ENCODE measurements around the gene RPS6KA1.
"Not testable (repeated sequence)": the region's sequence is repeated elsewhere in the genome, so short reads cannot be mapped to it uniquely, and the experiment has no call there.

Gene RPS6KA1

GRCh38 chr1:26529655-26530409, at the start of gene RPS6KA1:
Gene RPS6KA1 (plus strand): TSS chr1:26529761. CDS start chr1:26529921, 160 bp downstream.
- H3K27me3 Mint-ChIP-seq (ENCODE audit: low read depth): peaks cover 7% of the 10 kb centered on the region
- peak within 1 kb of the TSS; percentile 78 for H3K27ac Mint-ChIP-seq
- no peaks in the 10 kb centered on the region for H3K9me3 Mint-ChIP-seq
- H3K4me1 Mint-ChIP-seq (ENCODE audit: low read depth): peaks cover 31% of the 10 kb centered on the region
- peak within 1 kb of the TSS; percentile 94 for H3K4me3 Mint-ChIP-seq
- no peaks in the 10 kb centered on the region for H3K36me3 Mint-ChIP-seq (ENCODE audit: low read depth)

DNA sequence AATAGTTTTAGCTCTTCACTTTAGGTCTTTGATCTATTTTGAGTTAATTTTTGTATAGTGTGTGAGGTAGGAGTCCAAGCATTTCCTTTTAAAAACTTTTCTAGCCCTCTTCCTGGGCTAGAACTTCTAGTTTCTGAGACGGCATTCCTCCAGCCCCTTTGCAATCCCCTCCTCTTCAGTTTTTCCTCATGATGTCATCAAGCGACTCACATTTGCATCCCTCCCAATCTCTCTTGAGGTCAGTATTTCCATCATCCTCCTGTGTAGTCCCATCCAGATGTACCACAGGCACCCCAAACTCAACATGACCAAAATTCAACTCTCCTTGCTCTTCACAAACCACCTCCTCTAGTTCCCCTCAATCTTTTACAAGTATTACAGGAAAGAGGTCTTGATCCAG, 46.6 kb upstream of the RPS6KA1 start:
- H3K27me3 Mint-ChIP-seq (ENCODE audit: low read depth): no peaks in the 10 kb centered on the region
- H3K36me3 Mint-ChIP-seq (ENCODE audit: low read depth): peaks cover 6% of the 10 kb centered on the region
- H3K9me3 Mint-ChIP-seq: no peaks in the 10 kb centered on the region
- no peak overlapping the region for H3K4me3 Mint-ChIP-seq
- no peak overlapping the region for H3K27ac Mint-ChIP-seq
- H3K4me1 Mint-ChIP-seq (ENCODE audit: low read depth): peaks cover 3% of the 10 kb centered on the region

DNA sequence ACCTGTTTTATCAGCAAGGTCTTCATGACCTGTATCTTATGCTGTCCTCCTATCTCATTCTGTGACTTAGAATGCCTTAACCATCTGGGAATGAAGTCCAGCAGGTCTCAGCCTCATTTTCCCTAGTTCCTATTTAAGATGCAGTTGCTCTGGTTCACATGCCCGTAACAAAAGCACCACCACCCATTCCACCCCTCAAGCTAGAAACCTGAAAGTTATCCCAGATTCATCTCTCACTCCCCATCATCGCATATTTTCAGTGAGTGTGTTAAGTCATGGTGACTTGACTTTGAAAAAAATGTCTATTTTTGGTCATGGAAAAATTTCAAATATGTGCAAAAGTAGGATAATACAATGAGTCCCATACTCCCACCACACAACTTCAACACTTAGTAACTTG, 45.6 kb upstream of the RPS6KA1 start:
- Mint-ChIP-seq H3K27ac (no peak overlapping the region), H3K36me3 (ENCODE audit: low read depth) (peaks cover 1% of the 10 kb centered on the region), H3K4me3 (no peak overlapping the region)

GRCh38 chr1:26490155-26490554, 39.4 kb upstream of the RPS6KA1 start:
- Mint-ChIP-seq H3K27me3 (ENCODE audit: low read depth) (no peaks in the 10 kb centered on the region), H3K36me3 (ENCODE audit: low read depth) (no peaks in the 10 kb centered on the region), H3K4me3 (no peak overlapping the region), H3K4me1 (ENCODE audit: low read depth) (no peaks in the 10 kb centered on the region), H3K27ac (no peak overlapping the region), H3K9me3 (no peaks in the 10 kb centered on the region)

More for the DNA sequence above, 45.6 kb upstream of the RPS6KA1 start:
- Mint-ChIP-seq H3K9me3 (no peaks in the 10 kb centered on the region), H3K27me3 (ENCODE audit: low read depth) (no peaks in the 10 kb centered on the region), H3K4me1 (ENCODE audit: low read depth) (peaks cover 3% of the 10 kb centered on the region)

- Mint-ChIP-seq H3K36me3 (ENCODE audit: low read depth) (no peaks in the 10 kb centered on the region), H3K4me3 (no peak overlapping the region), H3K27me3 (ENCODE audit: low read depth) (no peaks in the 10 kb centered on the region), H3K4me1 (ENCODE audit: low read depth) (peaks cover 6% of the 10 kb centered on the region), H3K9me3 (no peaks in the 10 kb centered on the region), H3K27ac (no peak overlapping the region)
Measured at GRCh38 chr1:26493267-26493666, 36.3 kb upstream of the RPS6KA1 start.

DNA sequence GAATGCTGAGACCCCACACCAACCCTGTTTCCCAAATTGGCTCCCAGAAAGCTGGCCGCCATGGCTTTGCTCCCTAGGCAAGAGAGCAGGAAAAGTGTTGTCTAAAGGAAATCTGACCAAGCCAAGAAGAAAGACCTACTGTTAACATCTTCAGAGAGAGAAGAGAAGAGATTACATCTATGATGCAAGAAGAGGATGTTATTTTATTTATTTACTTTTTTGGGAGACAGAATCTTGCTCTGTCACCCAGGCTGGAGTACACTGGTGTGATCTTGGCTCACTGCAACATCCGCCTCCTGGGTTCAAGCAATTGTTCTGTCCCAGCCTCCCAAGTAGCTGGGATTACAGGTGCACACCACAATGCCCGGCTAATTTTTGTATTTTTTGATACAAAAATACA, 35.6 kb upstream of the RPS6KA1 start:
- Mint-ChIP-seq H3K4me3 (no peak overlapping the region), H3K27ac (no peak overlapping the region), H3K27me3 (ENCODE audit: low read depth) (no peaks in the 10 kb centered on the region), H3K36me3 (ENCODE audit: low read depth) (no peaks in the 10 kb centered on the region), H3K4me1 (ENCODE audit: low read depth) (peaks cover 6% of the 10 kb centered on the region), H3K9me3 (no peaks in the 10 kb centered on the region)

DNA sequence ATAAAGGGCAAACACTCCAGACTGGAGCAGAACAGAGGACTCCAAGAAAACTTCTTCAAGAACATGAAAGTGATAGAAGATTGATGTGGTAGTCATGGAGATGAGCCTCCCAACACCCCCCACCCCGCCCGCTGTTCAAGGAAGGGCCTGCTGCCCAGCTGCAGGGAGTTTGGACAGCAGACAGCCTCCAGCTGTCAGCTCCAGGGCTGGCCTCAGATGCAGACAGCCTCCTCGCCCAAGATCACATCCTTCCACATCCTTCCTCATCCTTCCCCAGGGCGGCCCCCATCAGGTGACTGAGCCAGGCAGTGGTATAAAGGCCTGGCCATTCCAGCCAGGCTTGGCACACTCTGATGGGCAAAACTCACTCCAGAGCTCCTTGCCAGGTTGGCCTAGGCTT, 32.7 kb upstream of the RPS6KA1 start:
- H3K36me3 Mint-ChIP-seq (ENCODE audit: low read depth): no peaks in the 10 kb centered on the region
- H3K27ac Mint-ChIP-seq: no peak overlapping the region
- no peaks in the 10 kb centered on the region for H3K27me3 Mint-ChIP-seq (ENCODE audit: low read depth)
- H3K4me3 Mint-ChIP-seq: no peak overlapping the region
- peaks cover 12% of the 10 kb centered on the region for H3K4me1 Mint-ChIP-seq (ENCODE audit: low read depth)
- no peaks in the 10 kb centered on the region for H3K9me3 Mint-ChIP-seq

DNA sequence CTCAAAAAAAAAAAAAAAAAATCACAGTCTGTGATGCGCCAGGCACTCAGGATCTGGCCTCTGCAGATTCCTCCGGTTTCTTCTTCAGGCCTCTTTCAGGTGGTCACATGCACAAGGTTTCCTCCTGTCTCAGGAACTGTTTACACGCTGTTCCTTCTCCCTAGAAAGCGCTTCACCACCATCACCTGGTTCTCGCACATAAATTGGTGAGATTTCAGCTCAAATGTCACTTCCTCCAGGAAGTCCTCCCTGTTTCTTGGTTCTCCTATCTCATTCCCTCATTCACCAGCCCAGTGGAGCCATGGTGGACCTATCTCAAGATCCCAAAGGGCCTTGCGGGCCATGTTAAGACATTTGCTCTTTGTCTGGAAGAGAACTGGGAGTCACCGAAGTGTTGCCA, 30.7 kb upstream of the RPS6KA1 start:
- peaks cover 15% of the 10 kb centered on the region for H3K4me1 Mint-ChIP-seq (ENCODE audit: low read depth)
- no peaks in the 10 kb centered on the region for H3K27me3 Mint-ChIP-seq (ENCODE audit: low read depth)
- no peak overlapping the region for H3K4me3 Mint-ChIP-seq
- peak overlapping the region; percentile 26 for H3K27ac Mint-ChIP-seq
- H3K9me3 Mint-ChIP-seq: no peaks in the 10 kb centered on the region
- no peaks in the 10 kb centered on the region for H3K36me3 Mint-ChIP-seq (ENCODE audit: low read depth)

DNA sequence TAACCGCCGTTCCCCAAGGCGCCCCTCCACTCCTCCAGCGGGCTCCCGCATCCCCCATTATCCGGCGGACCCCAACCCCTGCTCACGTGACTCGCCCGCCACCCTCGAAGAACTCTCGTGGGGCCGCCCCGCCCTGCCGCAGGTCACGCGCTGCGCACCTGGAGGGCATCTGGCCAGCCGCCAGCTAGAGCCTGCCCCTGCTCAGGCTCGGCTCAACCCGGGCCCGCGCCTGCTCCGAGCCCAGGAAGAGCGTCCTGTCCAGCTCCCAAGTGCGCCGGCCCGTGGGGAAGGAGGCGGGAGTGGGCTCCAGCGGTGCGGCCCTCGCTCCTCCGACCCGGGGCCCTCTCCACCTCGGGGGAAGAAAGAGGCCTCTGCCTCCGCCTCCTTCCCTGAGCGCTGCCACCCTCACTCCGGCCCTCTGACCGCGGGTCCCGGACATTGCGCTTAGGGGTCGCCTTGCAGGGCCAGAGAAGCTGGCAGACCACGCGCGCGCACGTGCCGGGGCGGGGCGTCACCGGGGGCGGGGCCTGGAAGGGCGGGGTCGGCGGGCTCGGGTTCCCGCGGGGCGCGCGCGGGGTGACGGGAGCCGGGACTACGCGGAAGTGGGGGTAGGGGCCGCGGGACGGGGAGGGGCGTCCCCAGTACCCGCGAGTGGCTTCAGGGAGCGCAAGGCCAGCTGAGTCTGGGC, 28.9 kb upstream of the RPS6KA1 start:
- H3K27ac Mint-ChIP-seq: peak overlapping the region; percentile 92
- H3K36me3 Mint-ChIP-seq (ENCODE audit: low read depth): no peaks in the 10 kb centered on the region
- H3K9me3 Mint-ChIP-seq: no peaks in the 10 kb centered on the region
- no peaks in the 10 kb centered on the region for H3K27me3 Mint-ChIP-seq (ENCODE audit: low read depth)
- peak overlapping the region; percentile 86 for H3K4me3 Mint-ChIP-seq
- H3K4me1 Mint-ChIP-seq (ENCODE audit: low read depth): peaks cover 15% of the 10 kb centered on the region

DNA sequence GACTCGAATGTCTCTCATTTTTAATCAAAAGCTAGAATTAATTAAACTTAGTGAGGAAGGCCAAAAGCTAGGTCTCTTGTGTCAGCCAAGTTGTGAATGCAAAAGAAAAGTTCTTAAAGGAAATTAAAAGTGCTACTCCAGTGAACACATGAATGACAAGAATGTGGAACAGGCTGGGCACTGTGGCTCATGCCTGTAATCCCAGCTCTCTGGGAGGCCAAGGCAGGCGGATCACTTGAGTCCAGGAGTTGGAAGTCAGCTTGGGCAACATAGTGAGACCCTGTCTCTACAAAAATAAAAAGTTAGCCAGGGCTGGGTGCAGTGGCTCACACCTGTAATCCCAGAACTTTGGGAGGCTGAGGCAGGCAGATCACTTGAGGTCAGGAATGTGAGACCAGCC, 18.9 kb upstream of the RPS6KA1 start:
- not testable (repeated sequence) for H3K27me3 Mint-ChIP-seq (ENCODE audit: low read depth); H3K4me1 Mint-ChIP-seq (ENCODE audit: low read depth); H3K9me3 Mint-ChIP-seq; H3K27ac Mint-ChIP-seq; H3K36me3 Mint-ChIP-seq (ENCODE audit: low read depth); H3K4me3 Mint-ChIP-seq

- not testable (repeated sequence) for H3K9me3 Mint-ChIP-seq; H3K27me3 Mint-ChIP-seq (ENCODE audit: low read depth); H3K4me1 Mint-ChIP-seq (ENCODE audit: low read depth); H3K36me3 Mint-ChIP-seq (ENCODE audit: low read depth); H3K27ac Mint-ChIP-seq; H3K4me3 Mint-ChIP-seq
Measured at GRCh38 chr1:26515836-26516235, 13.7 kb upstream of the RPS6KA1 start.

GRCh38 chr1:26516987-26517765, 12.4 kb upstream of the RPS6KA1 start:
- Mint-ChIP-seq H3K27me3 (ENCODE audit: low read depth) (peaks cover 17% of the 10 kb centered on the region), H3K36me3 (ENCODE audit: low read depth) (no peaks in the 10 kb centered on the region)

GRCh38 chr1:26517766-26518049, 11.9 kb upstream of the RPS6KA1 start:
- Mint-ChIP-seq H3K27ac (no peak overlapping the region), H3K27me3 (ENCODE audit: low read depth) (peaks cover 19% of the 10 kb centered on the region), H3K9me3 (no peaks in the 10 kb centered on the region), H3K4me1 (ENCODE audit: low read depth) (no peaks in the 10 kb centered on the region), H3K4me3 (no peak overlapping the region), H3K36me3 (ENCODE audit: low read depth) (no peaks in the 10 kb centered on the region)

More at GRCh38 chr1:26516987-26517765, 12.4 kb upstream of the RPS6KA1 start:
- H3K27ac Mint-ChIP-seq: no peak overlapping the region
- H3K9me3 Mint-ChIP-seq: no peaks in the 10 kb centered on the region
- no peak overlapping the region for H3K4me3 Mint-ChIP-seq
- H3K4me1 Mint-ChIP-seq (ENCODE audit: low read depth): no peaks in the 10 kb centered on the region

DNA sequence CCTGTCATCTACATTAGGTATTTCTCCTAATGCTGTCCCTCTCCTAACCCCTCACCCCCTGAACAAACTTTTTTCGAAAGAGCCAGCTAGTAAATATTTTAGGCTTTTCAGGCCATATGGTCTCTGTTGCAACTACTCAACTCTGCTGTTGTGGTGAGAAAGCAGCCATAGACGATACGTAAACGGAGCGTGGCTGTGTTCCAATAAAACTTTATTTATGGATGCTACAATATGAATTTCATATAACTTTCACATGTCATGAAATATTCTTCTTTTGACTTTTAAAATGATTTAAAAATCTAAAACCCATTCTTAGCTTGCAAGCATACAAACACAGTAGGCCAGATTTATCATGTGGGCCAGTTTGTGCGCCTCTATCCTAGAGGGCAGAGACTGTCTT, 11.2 kb upstream of the RPS6KA1 start:
- Mint-ChIP-seq H3K36me3 (ENCODE audit: low read depth) (no peaks in the 10 kb centered on the region), H3K4me1 (ENCODE audit: low read depth) (no peaks in the 10 kb centered on the region), H3K4me3 (no peak overlapping the region), H3K27ac (no peak overlapping the region), H3K27me3 (ENCODE audit: low read depth) (peaks cover 21% of the 10 kb centered on the region), H3K9me3 (no peaks in the 10 kb centered on the region)

DNA sequence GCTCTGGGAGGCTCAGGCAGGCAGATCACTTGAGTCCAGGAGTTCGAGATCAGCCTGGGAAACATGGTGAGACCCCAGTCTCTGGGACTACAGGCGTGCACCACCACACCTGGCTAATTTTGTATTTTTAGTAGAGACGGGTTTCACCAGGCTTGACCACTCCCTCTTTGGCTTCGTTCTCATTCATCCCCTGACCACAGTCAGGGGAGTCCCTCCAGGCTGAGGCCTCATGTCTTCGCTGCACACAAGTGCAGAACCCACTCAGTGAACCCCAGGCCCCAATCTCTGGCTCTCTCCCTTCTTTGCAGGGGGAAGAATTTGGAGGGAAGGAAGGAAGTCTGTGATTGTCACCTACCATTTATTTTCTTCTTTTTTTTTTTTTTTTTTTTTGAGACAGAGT, 9.2 kb upstream of the RPS6KA1 start:
- H3K36me3 Mint-ChIP-seq (ENCODE audit: low read depth): no peaks in the 10 kb centered on the region
- no peaks in the 10 kb centered on the region for H3K9me3 Mint-ChIP-seq
- H3K27ac Mint-ChIP-seq: no peak overlapping the region
- peaks cover 4% of the 10 kb centered on the region for H3K4me1 Mint-ChIP-seq (ENCODE audit: low read depth)
- no peak overlapping the region for H3K4me3 Mint-ChIP-seq
- H3K27me3 Mint-ChIP-seq (ENCODE audit: low read depth): peaks cover 33% of the 10 kb centered on the region

All from T-helper 1 cell treated with Interleukin-12 subunit alpha and Interleukin-12 subunit beta and Interleukin-4 antibody, amounts not matched to agents 30 μg/mL and 1 μg/mL, for 36 hours (primary cell).